Measurements from ENCODE around the gene GFRAL.

GRCh38 chr6:55277646-55278045 is 49.6 kb upstream of the GFRAL start:
- TF ChIP-seq CTCF (IDR thresholded peaks at IDR 0.05) (no peak), POLR2AphosphoS5 (IDR thresholded peaks at IDR 0.05; ENCODE audit: low read depth, low read length) (no peak)
- TF ChIP-seq, protein P1, sequence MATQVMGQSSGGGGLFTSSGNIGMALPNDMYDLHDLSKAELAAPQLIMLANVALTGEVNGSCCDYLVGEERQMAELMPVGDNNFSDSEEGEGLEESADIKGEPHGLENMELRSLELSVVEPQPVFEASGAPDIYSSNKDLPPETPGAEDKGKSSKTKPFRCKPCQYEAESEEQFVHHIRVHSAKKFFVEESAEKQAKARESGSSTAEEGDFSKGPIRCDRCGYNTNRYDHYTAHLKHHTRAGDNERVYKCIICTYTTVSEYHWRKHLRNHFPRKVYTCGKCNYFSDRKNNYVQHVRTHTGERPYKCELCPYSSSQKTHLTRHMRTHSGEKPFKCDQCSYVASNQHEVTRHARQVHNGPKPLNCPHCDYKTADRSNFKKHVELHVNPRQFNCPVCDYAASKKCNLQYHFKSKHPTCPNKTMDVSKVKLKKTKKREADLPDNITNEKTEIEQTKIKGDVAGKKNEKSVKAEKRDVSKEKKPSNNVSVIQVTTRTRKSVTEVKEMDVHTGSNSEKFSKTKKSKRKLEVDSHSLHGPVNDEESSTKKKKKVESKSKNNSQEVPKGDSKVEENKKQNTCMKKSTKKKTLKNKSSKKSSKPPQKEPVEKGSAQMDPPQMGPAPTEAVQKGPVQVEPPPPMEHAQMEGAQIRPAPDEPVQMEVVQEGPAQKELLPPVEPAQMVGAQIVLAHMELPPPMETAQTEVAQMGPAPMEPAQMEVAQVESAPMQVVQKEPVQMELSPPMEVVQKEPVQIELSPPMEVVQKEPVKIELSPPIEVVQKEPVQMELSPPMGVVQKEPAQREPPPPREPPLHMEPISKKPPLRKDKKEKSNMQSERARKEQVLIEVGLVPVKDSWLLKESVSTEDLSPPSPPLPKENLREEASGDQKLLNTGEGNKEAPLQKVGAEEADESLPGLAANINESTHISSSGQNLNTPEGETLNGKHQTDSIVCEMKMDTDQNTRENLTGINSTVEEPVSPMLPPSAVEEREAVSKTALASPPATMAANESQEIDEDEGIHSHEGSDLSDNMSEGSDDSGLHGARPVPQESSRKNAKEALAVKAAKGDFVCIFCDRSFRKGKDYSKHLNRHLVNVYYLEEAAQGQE (IDR thresholded peaks at IDR 0.05; ENCODE audit: insufficient read depth in 1 of 2, low read depth in 2 of 2, low read length in 1 of 2): no peak
